HG03558 (cell line): ENCODE results near the gene PAX5.

Experiments
- ATAC-seq: cut with Tn5 transposase; IDR thresholded peaks from one replicate; pipeline ENCODE4 v1.9.1; 2021; ENCODE audit warnings: moderate number of reproducible peaks; ENCODE audit not compliant: unreplicated experiment; ENCODE audit errors: extremely low read depth

PAX5 gene

GRCh38 chr9:37026113-37026930 is 7.7 kb downstream of the PAX5 start:
- no peak for ATAC-seq

GRCh38 chr9:37025823-37026112 is 8.3 kb downstream of the PAX5 start:
- ATAC-seq = no peak

GRCh38 chr9:37025071-37025822 is 8.8 kb downstream of the PAX5 start:
- ATAC-seq = no peak

- ATAC-seq = no peak
Measured at GRCh38 chr9:37017546-37017945, 16.5 kb downstream of the PAX5 start.

GRCh38 chr9:37011530-37011929 is 22.5 kb downstream of the PAX5 start:
- no peak for ATAC-seq

GRCh38 chr9:37010976-37011375 is 23.1 kb downstream of the PAX5 start:
- no peak for ATAC-seq

GRCh38 chr9:37010180-37010579 is 23.9 kb downstream of the PAX5 start:
- ATAC-seq = no peak

GRCh38 chr9:37007295-37007694 is 26.8 kb downstream of the PAX5 start:
- ATAC-seq = no peak

- ATAC-seq = no peak
Measured at GRCh38 chr9:37005517-37006140, 28.4 kb downstream of the PAX5 start.

GRCh38 chr9:37004424-37004935 is 29.6 kb downstream of the PAX5 start:
- no peak for ATAC-seq

GRCh38 chr9:37002413-37003217 is 31.5 kb downstream of the PAX5 start:
- ATAC-seq = no peak

GRCh38 chr9:37002036-37002412 is 32.0 kb downstream of the PAX5 start:
- ATAC-seq = no peak

- ATAC-seq = no peak
Measured at GRCh38 chr9:37001459-37001858, 32.6 kb downstream of the PAX5 start.

GRCh38 chr9:36999728-37000333 is 34.2 kb downstream of the PAX5 start:
- ATAC-seq = no peak

- no peak for ATAC-seq
Measured at GRCh38 chr9:36997414-36997813, 36.7 kb downstream of the PAX5 start.

GRCh38 chr9:36996706-36997086 is 37.4 kb downstream of the PAX5 start:
- no peak for ATAC-seq

GRCh38 chr9:36995927-36996705 is 38.0 kb downstream of the PAX5 start:
- ATAC-seq = no peak

- ATAC-seq = peak; percentile 41
Measured at GRCh38 chr9:36993933-36994764, 39.9 kb downstream of the PAX5 start.
